Large intestine (tissue), 3 donors: ENCODE data around the gene ARRDC4. TPM values are rescaled to one million over a fixed set of nuclear protein-coding genes. Genes with fewer than 3 reads are reported as not detected.

Experiments used
- DNase-seq, 2 donors: peaks; one replicate each; pipeline versions ENCODE4 v3.0.0 to v3.0.0-alpha.2; 2013
- H3K27ac ChIP-seq: one replicate; pipeline ENCODE4 v1.5.1; 2013; ENCODE audit warnings: low read length
- H3K27me3 ChIP-seq: 2 replicates; pipeline ENCODE4 v1.6.1; 2013; ENCODE audit warnings: low read length; ENCODE audit not compliant: control insufficient read depth, insufficient read depth
- H3K36me3 ChIP-seq: 2 replicates; pipeline ENCODE4 v1.6.1; 2013; ENCODE audit warnings: low read length; ENCODE audit not compliant: control insufficient read depth, insufficient read depth
- H3K4me1 ChIP-seq: one replicate; pipeline ENCODE4 v1.6.1; 2013; ENCODE audit warnings: low read length; ENCODE audit not compliant: control insufficient read depth, insufficient read depth
- H3K4me3 ChIP-seq: one replicate; pipeline ENCODE4 v1.5.1; 2013; ENCODE audit warnings: low read length
- H3K9me3 ChIP-seq: one replicate; pipeline ENCODE4 v1.6.1; 2013; ENCODE audit warnings: mild to moderate bottlenecking, low read depth, low read length, moderate library complexity; ENCODE audit not compliant: control insufficient read depth
- WGBS: methylation state at CpG from one replicate; pipeline ENCODE4 v1.1.5; 2013; ENCODE audit warnings: low lambda C conversion rate; ENCODE audit not compliant: insufficient coverage; 5-methylcytosine and 5-hydroxymethylcytosine counted together
- polyA plus RNA-seq: library from polyadenylated mRNA; unstranded; fragments of 120-200 nt; gene quantifications from one replicate; pipeline ENCODE4 v1.2.1, GENCODE V29; 2013

The ARRDC4 gene
- polyA plus RNA-seq, 1 donor: 83.1 TPM

GRCh38 chr15:98005659-98006058 is 45.2 kb downstream of the ARRDC4 start:
- no peak overlapping the region for H3K27ac ChIP-seq
- no CpG with 5 or more reads among the region's 9 CpGs for WGBS
- DNase-seq: no peak

GRCh38 chr15:98009169-98009568 is 48.7 kb downstream of the ARRDC4 start:
- Histone ChIP-seq H3K9me3 (no peaks in the 10 kb centered on the region), H3K27ac (no peak overlapping the region), H3K4me1 (peaks cover 5% of the 10 kb centered on the region), H3K27me3 (no peaks in the 10 kb centered on the region), H3K36me3 (no peaks in the 10 kb centered on the region), H3K4me3 (no peak overlapping the region)
- no peak for DNase-seq
- 81% methylated on average over 3 of the region's 4 CpGs for WGBS

More at GRCh38 chr15:98005659-98006058, 45.2 kb downstream of the ARRDC4 start:
- Histone ChIP-seq H3K9me3 (no peaks in the 10 kb centered on the region), H3K4me1 (peaks cover 16% of the 10 kb centered on the region), H3K36me3 (no peaks in the 10 kb centered on the region), H3K4me3 (no peak overlapping the region), H3K27me3 (no peaks in the 10 kb centered on the region)

GRCh38 chr15:98009971-98010370 is 49.5 kb downstream of the ARRDC4 start:
- Histone ChIP-seq H3K36me3 (no peaks in the 10 kb centered on the region), H3K9me3 (no peaks in the 10 kb centered on the region), H3K27ac (peak overlapping the region; percentile 11), H3K4me1 (peaks cover 5% of the 10 kb centered on the region), H3K27me3 (no peaks in the 10 kb centered on the region), H3K4me3 (no peak overlapping the region)
- DNase-seq: peak in 1 of 2 donors; percentile 59
- WGBS: 12% methylated on average over 3 of the region's 6 CpGs

- Histone ChIP-seq H3K4me3 (no peak overlapping the region), H3K27me3 (no peaks in the 10 kb centered on the region), H3K9me3 (no peaks in the 10 kb centered on the region), H3K27ac (no peak overlapping the region), H3K4me1 (peaks cover 5% of the 10 kb centered on the region), H3K36me3 (no peaks in the 10 kb centered on the region)
- WGBS: no CpG with 5 or more reads among the region's 5 CpGs
- no peak for DNase-seq
Measured at GRCh38 chr15:98012354-98012753, 51.9 kb downstream of the ARRDC4 start.

DNA sequence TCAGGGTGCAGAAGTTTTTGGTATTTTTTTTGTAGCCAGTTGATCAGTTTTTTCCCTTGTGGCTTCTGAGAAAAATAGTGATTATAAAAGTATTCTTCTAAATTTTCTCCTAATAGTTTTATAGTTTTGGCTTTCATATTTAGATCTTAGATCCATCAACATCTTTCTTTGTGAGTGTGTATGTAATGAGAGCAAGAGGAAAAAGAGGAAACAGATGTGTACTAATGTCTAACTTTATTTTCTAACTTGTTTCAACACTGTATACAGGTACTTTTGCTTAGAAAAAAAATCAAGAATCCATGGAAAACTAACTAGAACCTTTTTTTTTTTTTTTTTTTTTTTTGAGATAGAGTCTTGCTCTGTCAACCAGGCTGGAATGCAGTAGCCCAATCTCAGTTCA is 53.1 kb downstream of the ARRDC4 start:
- no peak for DNase-seq
- H3K27ac ChIP-seq: no peak overlapping the region
- no peaks in the 10 kb centered on the region for H3K9me3 ChIP-seq
- H3K27me3 ChIP-seq: no peaks in the 10 kb centered on the region
- peaks cover 5% of the 10 kb centered on the region for H3K4me1 ChIP-seq
- H3K36me3 ChIP-seq: no peaks in the 10 kb centered on the region
- H3K4me3 ChIP-seq: no peak overlapping the region

GRCh38 chr15:98017150-98017964 is 56.9 kb downstream of the ARRDC4 start:
- no CpG with 5 or more reads among the region's 10 CpGs for WGBS
- H3K4me3 ChIP-seq: no peak overlapping the region
- H3K9me3 ChIP-seq: no peaks in the 10 kb centered on the region
- no peaks in the 10 kb centered on the region for H3K27me3 ChIP-seq
- no peak for DNase-seq
- H3K36me3 ChIP-seq: no peaks in the 10 kb centered on the region
- no peaks in the 10 kb centered on the region for H3K4me1 ChIP-seq
- peak overlapping the region; percentile 38 for H3K27ac ChIP-seq

- no peaks in the 10 kb centered on the region for H3K4me1 ChIP-seq
Measured at GRCh38 chr15:98018761-98019351, 58.4 kb downstream of the ARRDC4 start.

More at GRCh38 chr15:98018761-98019351, 58.4 kb downstream of the ARRDC4 start:
- DNase-seq: no peak
- no peak overlapping the region for H3K27ac ChIP-seq
- H3K4me3 ChIP-seq: no peak overlapping the region
- WGBS: 83% methylated on average over 1 of the region's 6 CpGs
- no peaks in the 10 kb centered on the region for H3K36me3 ChIP-seq
- no peaks in the 10 kb centered on the region for H3K9me3 ChIP-seq
- no peaks in the 10 kb centered on the region for H3K27me3 ChIP-seq
